Thymus (tissue), 11 donors: Measurements from ENCODE around the gene COX6B1. TPM values are rescaled to one million over a fixed set of nuclear protein-coding genes. Genes with fewer than 3 reads are reported as not detected.
"Not testable (repeated sequence)": the region's sequence is repeated elsewhere in the genome, so short reads cannot be mapped to it uniquely, and the experiment has no call there.

Experiments
- DNase-seq, 9 donors: peaks; one replicate each; pipeline ENCODE4 v3.0.0-alpha.2; 2013; ENCODE audit warnings: low spot score in 9 of 9, low read depth in 6 of 9, missing footprints in 1 of 9
- H3K27ac ChIP-seq, 2 donors: one replicate each; pipeline ENCODE4 v1.5.1; 2013; ENCODE audit warnings: control low read depth in 1 of 2, low read depth in 1 of 2, low read length in 1 of 2, mild to moderate bottlenecking in 1 of 2, moderate library complexity in 1 of 2
- H3K27me3 ChIP-seq, 2 donors: one replicate each; pipeline ENCODE4 v1.5.1; 2013; ENCODE audit warnings: low read length in 1 of 2; ENCODE audit not compliant: control insufficient read depth in 2 of 2, insufficient read depth in 1 of 2
- H3K36me3 ChIP-seq, 2 donors: one replicate each; pipeline ENCODE4 v1.5.1; 2013; ENCODE audit warnings: low read length in 1 of 2, mild to moderate bottlenecking in 1 of 2, moderate library complexity in 1 of 2; ENCODE audit not compliant: control insufficient read depth in 2 of 2, insufficient read depth in 2 of 2
- H3K4me1 ChIP-seq, 2 donors: one replicate each; pipeline ENCODE4 v1.5.1; 2013; ENCODE audit warnings: low read length in 2 of 2; ENCODE audit not compliant: control insufficient read depth in 2 of 2, insufficient read depth in 2 of 2
- H3K4me3 ChIP-seq, 2 donors: one replicate each; pipeline ENCODE4 v1.5.1; 2013; ENCODE audit warnings: low read length in 2 of 2, control low read depth in 1 of 2, mild to moderate bottlenecking in 1 of 2
- H3K9me3 ChIP-seq, 2 donors: one replicate each; pipeline ENCODE4 v1.5.1; 2013; ENCODE audit warnings: low read length in 1 of 2, mild to moderate bottlenecking in 1 of 2; ENCODE audit not compliant: control insufficient read depth in 2 of 2, insufficient read depth in 1 of 2
- WGBS: extraction: QIAGEN DNeasy Blood & Tissue Kit; methylation state at CpG from one replicate; pipeline ENCODE4 v1.1.7; 2013; 5-methylcytosine and 5-hydroxymethylcytosine counted together
- polyA plus RNA-seq: library from polyadenylated mRNA; stranded (reverse); fragments of 200-250 nt; gene quantifications from one replicate; pipeline ENCODE4 v1.2.3, GENCODE V29; 2013
- total RNA-seq: library from RNA; stranded (reverse); fragments of 120-200 nt; gene quantifications from one replicate; pipeline ENCODE4 v1.2.4, GENCODE V29; 2013
- donor health status: healthy.

The COX6B1 gene
- total and polyA plus RNA-seq, 2 donors = 636 to 656 TPM

DNA sequence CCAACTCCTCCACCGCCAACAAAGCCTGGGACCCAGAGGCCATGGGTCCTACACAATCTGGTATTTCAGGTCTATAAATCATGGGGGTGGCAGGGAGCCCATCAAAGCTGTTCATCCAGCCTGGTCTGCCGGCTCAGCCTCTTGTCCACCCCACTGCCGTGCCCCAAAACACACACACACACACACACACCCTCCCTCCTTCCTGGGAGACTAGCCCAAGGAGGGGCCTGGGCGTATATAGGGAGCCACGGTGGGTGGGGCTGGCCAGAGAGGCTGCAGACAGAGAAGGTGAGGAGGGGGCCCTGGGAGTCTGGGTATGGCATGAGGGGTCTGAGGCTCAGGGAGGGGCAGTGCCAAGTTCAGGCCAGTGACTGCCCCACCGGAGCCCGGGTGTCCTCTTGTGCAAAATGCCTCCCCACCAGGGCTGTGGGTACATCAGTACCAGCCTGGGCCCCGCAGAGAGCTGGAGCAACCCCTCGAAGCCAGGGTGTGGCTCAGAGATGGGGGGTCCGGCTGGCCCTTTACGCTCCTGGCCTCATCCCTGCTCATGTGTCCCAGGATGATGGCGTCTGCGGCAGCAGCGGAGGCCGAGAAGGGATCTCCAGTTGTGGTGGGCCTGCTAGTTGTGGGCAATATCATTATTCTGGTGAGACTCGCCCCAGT is 18.3 kb downstream of the COX6B1 start, which contains the start of gene UPK1A:
Gene UPK1A (plus strand): TSS at position 267 of the 663 bp plus-strand sequence. CDS start 296 bp downstream, at position 563.
- H3K9me3 ChIP-seq = no peaks in the 10 kb centered on the region
- H3K4me1 ChIP-seq = no peaks in the 10 kb centered on the region
- peaks cover 0 to 4% of the 10 kb centered on the region in 2 donors for H3K27me3 ChIP-seq
- no peak within 1 kb of the TSS for H3K4me3 ChIP-seq
- H3K27ac ChIP-seq = no peak within 1 kb of the TSS
- H3K36me3 ChIP-seq = peaks cover 19 to 27% of the 10 kb centered on the region in 2 donors
- no peak for DNase-seq
- WGBS = 86% methylated on average over 16 of the region's 16 CpGs

DNA sequence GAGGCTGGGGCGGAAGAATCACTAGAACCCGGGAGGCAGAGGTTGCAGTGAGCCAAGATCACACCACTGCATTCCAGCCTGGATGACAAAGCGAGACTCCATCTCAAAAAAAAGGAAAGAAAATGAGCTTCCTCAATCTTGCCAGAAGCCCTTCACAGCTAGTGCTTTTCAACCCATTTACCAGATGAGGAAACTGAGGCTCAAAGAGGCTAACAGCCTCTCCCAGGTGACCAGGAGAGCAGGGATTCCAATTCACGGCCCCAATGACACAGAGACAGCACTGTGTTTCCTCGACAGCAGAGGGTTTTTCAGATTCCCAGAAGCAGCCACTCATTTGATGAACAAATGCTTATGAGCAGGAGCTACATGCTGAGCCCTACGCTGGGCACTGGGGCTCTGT is 21.4 kb downstream of the COX6B1 start:
- Histone ChIP-seq H3K27ac (no peak overlapping the region), H3K36me3 (peaks cover 3 to 11% of the 10 kb centered on the region in 2 donors), H3K27me3 (peaks cover 10 to 34% of the 10 kb centered on the region in 2 donors), H3K4me3 (no peak overlapping the region), H3K4me1 (no peaks in the 10 kb centered on the region), H3K9me3 (no peaks in the 10 kb centered on the region)
- DNase-seq = no peak
- WGBS = 89% methylated on average over 6 of the region's 6 CpGs

DNA sequence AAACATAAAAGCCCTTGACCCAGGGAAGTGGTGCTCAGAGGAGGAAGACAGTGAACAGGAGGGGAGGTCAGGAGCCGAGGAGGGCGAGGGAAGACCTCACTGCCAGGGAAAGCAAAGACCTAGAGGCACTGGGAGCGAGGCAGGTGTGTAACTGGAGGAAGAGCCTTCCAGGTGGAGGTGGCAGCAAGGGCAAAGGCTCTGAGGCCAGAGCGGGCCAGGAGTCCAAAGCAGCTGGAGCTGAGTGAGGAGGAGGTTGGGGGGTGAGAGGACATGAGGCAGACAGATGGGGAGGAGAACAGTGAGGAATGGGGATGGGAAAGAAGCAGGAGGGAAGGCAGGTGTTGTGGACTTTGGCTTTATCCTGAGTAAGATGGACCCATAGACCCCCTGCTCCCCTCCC is 21.9 kb downstream of the COX6B1 start:
- Histone ChIP-seq H3K27me3 (peaks cover 10 to 37% of the 10 kb centered on the region in 2 donors), H3K9me3 (no peaks in the 10 kb centered on the region), H3K4me3 (no peak overlapping the region), H3K27ac (no peak overlapping the region), H3K4me1 (no peaks in the 10 kb centered on the region), H3K36me3 (peaks cover 3 to 11% of the 10 kb centered on the region in 2 donors)
- no peak for DNase-seq
- 85% methylated on average over 4 of the region's 4 CpGs for WGBS

DNA sequence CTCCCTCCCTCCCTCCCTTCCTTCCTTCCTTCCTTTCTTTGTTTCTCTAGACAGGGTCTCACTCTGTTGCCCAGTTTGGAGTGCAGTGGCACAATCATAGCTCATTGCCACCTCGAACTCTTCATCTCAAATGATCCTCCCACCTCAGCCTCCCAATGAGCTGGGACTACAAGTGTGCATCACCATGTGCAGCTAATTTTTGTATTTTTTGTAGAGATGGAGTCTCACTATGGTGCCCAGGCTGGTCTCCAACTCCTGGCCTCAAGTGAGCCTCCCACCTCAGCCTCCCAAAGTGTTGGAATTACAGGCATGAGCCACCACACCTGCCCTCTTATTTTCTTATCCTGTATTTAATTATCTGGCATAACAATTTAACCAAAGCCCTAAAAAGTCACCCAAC is 22.6 kb downstream of the COX6B1 start:
- Histone ChIP-seq H3K27me3 (peaks cover 10 to 40% of the 10 kb centered on the region in 2 donors), H3K4me3 (no peak overlapping the region), H3K36me3 (peaks cover under 1 to 4% of the 10 kb centered on the region in 2 donors), H3K4me1 (no peaks in the 10 kb centered on the region), H3K9me3 (no peaks in the 10 kb centered on the region), H3K27ac (no peak overlapping the region)
- no peak for DNase-seq
- WGBS = 96% methylated on average over 1 of the region's 1 CpG

DNA sequence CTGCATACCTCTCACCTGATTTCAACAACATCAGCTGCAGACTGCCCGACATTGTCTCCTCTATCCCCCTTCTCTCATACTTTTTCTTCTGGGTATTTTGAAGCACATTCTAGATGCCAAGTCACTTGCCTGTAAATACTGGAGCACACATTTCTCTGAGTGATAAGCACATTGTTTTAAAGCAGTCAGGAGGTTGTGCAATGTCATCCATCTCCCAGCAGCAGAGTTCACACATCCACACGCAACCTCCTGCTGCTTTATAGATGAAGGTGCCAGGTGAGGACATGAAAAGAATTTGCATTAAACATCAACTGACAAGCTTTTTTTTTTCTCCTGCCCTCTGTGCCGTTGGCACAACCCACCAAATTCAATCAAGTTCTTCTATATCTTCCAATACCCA is 23.7 kb downstream of the COX6B1 start:
- no peaks in the 10 kb centered on the region for H3K36me3 ChIP-seq
- no peak overlapping the region for H3K4me3 ChIP-seq
- peaks cover 10 to 41% of the 10 kb centered on the region in 2 donors for H3K27me3 ChIP-seq
- no peak for DNase-seq
- H3K9me3 ChIP-seq = no peaks in the 10 kb centered on the region
- 65% methylated on average over 3 of the region's 3 CpGs for WGBS
- H3K4me1 ChIP-seq = no peaks in the 10 kb centered on the region
- no peak overlapping the region for H3K27ac ChIP-seq

DNA sequence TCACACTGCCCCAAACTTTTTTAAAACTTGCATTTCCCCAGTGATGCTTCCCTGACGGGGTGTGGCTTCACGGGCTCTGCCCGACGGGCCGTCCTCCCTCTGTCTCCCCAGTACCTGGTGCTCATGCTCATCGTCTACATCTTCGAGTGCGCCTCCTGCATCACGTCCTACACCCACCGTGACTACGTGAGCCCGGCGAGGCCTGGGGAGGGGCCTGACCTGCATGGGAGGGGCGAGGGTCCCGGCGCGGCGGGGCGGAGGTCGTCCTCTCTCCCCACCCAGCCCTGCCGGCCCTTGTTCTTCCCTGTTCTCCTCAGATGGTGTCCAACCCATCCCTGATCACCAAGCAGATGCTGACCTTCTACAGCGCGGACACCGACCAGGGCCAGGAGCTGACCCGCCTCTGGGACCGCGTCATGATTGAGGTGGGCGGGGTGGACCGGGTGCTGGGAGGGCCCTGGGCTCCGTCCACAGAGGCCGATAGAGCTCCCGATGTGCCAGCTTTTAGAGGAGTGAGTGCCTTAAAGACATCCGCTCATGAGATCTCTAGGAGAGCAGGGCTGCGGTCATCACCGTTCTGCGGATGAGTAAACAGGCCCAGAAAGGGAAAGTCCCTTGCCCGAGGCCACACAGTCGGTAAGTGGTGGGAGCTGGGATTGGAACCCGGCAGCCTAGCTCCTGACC is 25.1 kb downstream of the COX6B1 start:
- Histone ChIP-seq H3K27ac (no peak overlapping the region), H3K4me1 (no peaks in the 10 kb centered on the region), H3K36me3 (no peaks in the 10 kb centered on the region), H3K9me3 (no peaks in the 10 kb centered on the region), H3K27me3 (peaks cover 10 to 41% of the 10 kb centered on the region in 2 donors), H3K4me3 (no peak overlapping the region)
- no peak for DNase-seq
- WGBS = 11% methylated on average over 39 of the region's 39 CpGs

DNA sequence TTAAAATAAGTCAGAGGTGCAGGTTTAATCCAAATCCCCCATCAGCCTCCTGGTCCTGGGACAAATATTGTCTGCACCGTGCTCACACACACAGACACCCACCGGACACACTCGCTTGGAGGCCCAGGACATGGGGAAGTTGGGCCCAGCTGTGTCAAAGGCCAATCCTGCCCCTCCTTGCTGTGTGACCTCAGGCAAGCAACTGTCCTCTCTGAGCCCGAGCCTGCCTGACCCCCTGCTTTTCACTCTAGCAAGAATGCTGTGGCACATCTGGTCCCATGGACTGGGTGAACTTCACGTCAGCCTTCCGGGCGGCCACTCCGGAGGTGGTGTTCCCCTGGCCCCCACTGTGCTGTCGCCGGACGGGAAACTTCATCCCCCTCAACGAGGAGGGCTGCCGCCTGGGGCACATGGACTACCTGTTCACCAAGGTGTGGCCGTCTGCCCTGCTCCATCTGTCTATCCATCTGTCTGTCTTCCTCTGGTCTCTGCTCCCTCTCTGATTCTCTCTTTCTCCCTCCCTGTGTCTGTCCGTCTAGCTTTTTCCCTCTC is 27.5 kb downstream of the COX6B1 start:
- H3K27me3 ChIP-seq = peaks cover 10 to 37% of the 10 kb centered on the region in 2 donors
- H3K4me1 ChIP-seq = no peaks in the 10 kb centered on the region
- no peak overlapping the region for H3K4me3 ChIP-seq
- no peak overlapping the region for H3K27ac ChIP-seq
- 82% methylated on average over 15 of the region's 15 CpGs for WGBS
- H3K36me3 ChIP-seq = no peaks in the 10 kb centered on the region
- H3K9me3 ChIP-seq = no peaks in the 10 kb centered on the region
- DNase-seq = no peak

DNA sequence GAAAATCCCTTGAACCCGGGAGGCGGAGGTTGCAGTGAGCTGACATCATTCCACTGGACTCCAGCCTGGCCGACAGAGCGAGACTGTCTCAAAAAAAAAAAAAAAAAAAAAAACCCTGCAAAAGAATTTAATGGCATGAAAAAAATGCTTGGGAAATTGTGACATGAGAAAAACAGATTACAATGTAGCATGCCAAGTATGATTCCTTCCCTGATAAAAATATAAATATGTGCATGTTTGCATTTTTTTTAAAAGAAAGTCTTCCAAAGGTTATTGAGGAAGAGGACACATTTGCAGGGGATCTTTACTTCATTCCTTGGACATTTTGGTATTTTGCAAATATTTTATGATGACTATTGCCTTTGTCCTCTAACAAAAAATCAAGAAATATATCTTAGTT is 41.7 kb downstream of the COX6B1 start:
- WGBS = 98% methylated on average over 4 of the region's 4 CpGs

DNA sequence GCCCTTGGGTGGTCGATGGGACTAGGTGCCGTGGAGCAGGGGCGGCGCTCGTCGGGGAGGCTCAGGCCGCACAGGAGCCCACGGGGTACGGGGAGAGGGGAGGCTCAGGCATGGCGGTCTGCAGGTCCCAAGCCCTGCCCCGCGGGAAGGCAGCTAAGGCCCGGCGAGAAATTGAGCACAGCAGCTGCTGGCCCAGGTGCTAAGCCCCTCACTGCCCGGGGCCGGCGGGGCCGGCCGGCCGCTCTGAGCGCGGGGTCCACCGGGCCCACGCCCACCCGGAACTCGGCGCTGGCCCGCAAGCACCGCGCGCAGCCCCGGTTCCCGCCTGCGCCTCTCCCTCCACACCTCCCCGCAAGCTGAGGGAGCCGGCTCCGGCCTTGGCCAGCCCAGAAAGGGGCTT is 43.0 kb downstream of the COX6B1 start:
- H3K27me3 ChIP-seq, H3K4me1 ChIP-seq, H3K4me3 ChIP-seq, H3K27ac ChIP-seq, H3K36me3 ChIP-seq, H3K9me3 ChIP-seq, DNase-seq: not testable (repeated sequence)
- 96% methylated on average over 37 of the region's 37 CpGs for WGBS

More for the DNA sequence above, 41.7 kb downstream of the COX6B1 start:
- Histone ChIP-seq H3K4me1 (no peaks in the 10 kb centered on the region), H3K9me3 (no peaks in the 10 kb centered on the region), H3K36me3 (no peaks in the 10 kb centered on the region), H3K27ac (no peak overlapping the region), H3K4me3 (no peak overlapping the region), H3K27me3 (peaks cover 0 to 2% of the 10 kb centered on the region in 2 donors)
- DNase-seq = no peak
